Ishikawa (cell line): Measurements from ENCODE around the gene OR51V1.

ENCODE experiments used
- CREB1 ChIP-seq: IDR thresholded peaks from 2 replicates; pipeline ENCODE4 v1.6.1; 2012; ENCODE audit warnings: low read depth
- EP300 ChIP-seq: IDR thresholded peaks from 2 replicates; pipeline ENCODE4 v1.6.1; 2012; ENCODE audit warnings: borderline replicate concordance
- RAD21 ChIP-seq: IDR thresholded peaks from 2 replicates; pipeline ENCODE4 v1.6.1; 2012; ENCODE audit warnings: low read depth
- ZBTB7A ChIP-seq: IDR thresholded peaks from 2 replicates; pipeline ENCODE4 v1.6.1; 2012; ENCODE audit warnings: low read depth

DNA sequence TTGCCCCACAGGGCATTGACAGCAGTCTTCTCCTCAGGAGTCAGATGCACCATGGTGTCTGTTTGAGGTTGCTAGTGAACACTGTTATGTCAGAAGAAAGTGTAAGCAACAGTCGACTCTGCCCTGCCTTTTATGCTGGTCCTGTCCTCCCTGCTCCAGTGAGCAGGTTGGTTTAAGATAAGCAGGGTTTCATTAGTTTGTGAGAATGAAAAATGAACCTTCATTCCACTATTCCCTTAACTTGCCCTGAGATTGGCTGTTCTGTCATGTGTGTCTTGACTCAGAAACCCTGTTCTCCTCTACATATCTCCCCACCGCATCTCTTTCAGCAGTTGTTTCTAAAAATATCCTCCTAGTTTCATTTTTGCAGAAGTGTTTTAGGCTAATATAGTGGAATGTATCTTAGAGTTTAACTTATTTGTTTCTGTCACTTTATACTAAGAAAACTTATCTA, 33.9 kb upstream of the OR51V1 start, which contains the start of gene HBD:
- no peak for TF ChIP-seq EP300
- no peak for TF ChIP-seq CREB1
- no peak for TF ChIP-seq ZBTB7A
- TF ChIP-seq RAD21 = no peak
